HPDE6-E6E7 (cell line): ENCODE data around the gene TPRG1.

ENCODE experiments used
- DNase-seq: peaks from one replicate; pipeline ENCODE4 v3.0.0; 2011; ENCODE audit warnings: missing footprints; ENCODE audit errors: extremely low spot score

Gene TPRG1

DNA sequence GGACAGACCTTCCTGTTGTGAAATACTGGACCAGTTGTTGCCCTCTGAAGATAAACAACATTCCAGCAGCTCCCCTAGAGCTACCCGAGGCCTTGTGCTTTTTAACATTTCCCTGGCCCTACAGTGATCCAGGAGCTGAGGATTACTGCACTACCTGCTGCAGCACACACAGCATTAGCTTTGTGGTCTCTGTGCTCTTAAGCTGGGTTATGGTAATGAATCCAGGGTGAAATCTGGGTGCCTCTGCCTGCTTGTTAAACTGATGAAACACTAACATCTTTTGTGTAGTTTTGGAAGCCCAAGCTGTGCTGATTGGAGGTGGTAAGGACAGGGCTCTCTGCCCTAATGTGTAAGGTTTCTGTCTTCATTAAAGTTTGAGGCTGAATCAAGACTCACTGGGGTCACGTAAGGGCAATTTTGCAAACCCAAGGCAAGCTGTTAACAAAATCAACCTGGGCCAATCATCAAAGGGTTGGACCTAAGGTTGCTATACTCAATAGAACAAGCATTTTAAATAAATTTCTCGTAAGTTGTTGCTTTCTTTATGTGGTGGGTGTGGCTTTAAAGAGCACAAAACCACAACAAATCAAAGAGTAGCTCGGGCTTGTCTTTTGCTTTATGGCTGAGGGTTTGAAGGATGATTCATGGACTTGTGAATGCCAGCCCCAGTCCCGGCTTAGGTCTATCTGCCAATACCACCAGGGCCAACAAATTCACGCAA, 183.9 kb downstream of the TPRG1 start:
- DNase-seq: peak; percentile 79

- DNase-seq: no peak
Measured at GRCh38 chr3:189360291-189360690, 188.5 kb downstream of the TPRG1 start.

DNA sequence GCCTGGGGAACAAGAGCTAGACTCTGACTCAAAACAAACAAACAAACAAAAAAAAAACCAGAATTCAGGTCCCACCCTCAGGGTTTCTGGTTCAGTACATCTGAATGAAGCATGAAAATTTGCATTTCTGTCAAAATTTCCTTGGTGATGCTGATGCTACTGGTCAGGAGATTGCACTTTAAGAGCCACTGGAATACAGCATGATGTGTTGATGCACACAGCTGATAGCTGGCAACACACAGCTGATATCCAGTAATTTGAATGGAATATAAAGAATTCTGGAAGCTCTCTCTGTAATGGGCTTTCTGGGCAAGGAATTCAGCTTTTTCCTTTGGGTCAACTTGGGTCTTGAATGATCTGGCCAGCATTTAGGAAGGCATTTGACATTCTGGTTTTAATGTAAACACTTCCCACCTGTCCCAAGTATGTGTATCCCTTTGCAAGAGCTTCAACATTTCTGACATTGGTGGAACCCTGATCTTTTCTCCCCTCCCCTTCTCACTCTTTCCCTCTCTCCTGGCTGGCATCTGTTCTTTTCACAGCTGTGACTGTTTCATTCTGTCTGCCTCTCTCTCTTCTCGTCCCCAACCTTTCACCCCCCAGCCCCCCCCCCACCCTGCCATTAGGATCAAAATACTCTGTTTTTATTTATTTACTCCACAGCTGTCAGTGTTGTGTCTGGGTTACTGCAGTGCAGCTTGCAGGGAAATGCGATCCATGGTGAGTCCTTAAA, 189.5 kb downstream of the TPRG1 start:
- DNase-seq: no peak

GRCh38 chr3:189363590-189364255, 192.0 kb downstream of the TPRG1 start:
- DNase-seq: no peak

DNA sequence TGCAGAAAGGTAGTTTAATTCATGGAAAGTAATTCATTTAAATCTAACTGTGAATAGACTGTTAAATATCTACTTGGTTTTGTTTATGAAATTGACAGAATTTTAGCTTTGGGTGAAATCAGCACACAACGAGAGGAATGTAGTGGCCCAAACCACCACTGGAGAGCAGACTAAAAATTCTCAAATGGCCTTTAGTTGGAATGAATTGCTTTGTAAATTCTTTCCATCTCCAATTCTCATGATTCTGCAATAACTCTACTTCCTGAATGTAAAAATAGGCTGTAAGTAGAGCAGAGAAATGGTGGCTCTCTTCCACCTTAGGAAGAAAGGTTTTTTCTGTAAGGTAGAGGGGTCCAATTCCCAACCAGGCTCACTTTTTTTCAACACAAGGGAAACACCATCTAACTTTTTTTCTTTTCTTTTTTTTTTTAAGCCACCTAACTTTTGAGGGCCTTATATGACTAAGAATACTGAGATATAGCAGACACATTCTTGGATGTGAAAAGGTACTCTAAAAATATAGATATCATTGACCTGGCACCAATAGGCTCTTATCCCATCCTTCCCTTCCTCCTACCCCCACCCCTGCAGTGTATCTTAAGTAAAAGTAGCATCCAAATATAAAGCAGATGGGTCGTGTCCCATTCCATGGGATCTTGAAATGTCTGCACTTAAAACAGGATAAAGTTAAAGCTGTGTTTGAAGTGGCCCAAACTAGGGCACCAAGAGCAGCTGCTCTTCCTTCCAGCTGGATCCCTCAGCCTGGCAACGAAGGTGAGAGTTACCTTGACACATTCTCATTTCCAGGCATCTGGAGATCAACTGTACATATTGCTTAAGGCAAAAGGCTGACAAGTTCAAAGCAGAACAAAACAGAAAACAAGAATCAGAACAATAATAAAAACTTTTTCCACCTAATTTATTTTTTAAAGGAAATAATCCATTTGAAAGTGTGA, 194.1 kb downstream of the TPRG1 start:
- DNase-seq: no peak

GRCh38 chr3:189368384-189368783, 196.6 kb downstream of the TPRG1 start:
- DNase-seq: no peak

DNA sequence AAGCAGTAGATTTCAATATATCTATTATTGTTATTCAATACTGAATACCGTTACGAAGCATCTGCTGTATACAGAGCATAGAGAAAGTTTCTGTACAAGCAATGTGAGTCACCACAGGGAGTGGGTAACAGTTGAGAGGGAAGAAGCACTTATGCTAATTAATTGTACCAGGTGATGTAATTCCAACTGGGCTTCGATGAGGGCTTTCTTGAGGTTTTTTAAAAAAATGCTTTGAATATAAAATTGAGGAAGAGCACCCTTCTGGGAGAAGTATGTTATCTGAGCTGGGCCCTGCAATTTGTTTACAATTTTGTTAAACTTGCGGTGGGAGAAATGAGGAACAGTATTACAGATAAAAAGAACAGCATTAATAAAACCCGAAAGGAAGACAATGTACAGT, 197.9 kb downstream of the TPRG1 start:
- no peak for DNase-seq

- no peak for DNase-seq
Measured at GRCh38 chr3:189372243-189372642, 200.5 kb downstream of the TPRG1 start.
